GM18505 (cell line): ENCODE results near the gene TPCN2.

Source experiments
- ATAC-seq: cut with Tn5 transposase; IDR thresholded peaks from one replicate; pipeline ENCODE4 v1.9.1; 2021; ENCODE audit not compliant: unreplicated experiment
- POLR2A ChIP-seq: IDR thresholded peaks from 4 replicates; pipeline ENCODE4 v1.6.1; 2011; ENCODE audit warnings: borderline replicate concordance; ENCODE audit not compliant: insufficient read depth, insufficient read length; ENCODE audit errors: extremely low read depth

TPCN2 gene

DNA sequence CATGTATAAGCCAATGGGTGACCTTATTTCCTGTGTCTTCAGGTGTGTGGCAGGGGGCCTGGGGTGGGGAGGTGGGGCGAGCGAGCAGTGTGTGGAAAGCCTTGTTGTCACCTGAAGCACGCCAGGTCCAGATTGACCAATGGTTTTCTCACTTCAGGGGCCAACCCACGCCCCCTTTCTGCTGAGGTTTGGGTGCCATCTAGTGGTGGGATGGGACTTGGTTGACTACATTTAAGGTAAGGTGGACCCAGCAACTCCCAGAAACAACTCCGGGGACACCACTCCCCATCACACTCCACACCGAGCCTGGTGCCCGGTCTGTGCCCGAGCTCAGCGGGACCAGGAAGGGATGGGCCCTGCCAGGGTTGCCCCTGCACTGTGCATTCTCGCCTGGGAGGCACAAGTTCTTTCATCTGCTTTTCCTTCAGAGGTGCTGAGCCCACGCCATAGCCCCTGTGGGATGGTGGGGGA is 40.0 kb downstream of the TPCN2 start:
- no peak for ATAC-seq
- no peak for TF ChIP-seq POLR2A

DNA sequence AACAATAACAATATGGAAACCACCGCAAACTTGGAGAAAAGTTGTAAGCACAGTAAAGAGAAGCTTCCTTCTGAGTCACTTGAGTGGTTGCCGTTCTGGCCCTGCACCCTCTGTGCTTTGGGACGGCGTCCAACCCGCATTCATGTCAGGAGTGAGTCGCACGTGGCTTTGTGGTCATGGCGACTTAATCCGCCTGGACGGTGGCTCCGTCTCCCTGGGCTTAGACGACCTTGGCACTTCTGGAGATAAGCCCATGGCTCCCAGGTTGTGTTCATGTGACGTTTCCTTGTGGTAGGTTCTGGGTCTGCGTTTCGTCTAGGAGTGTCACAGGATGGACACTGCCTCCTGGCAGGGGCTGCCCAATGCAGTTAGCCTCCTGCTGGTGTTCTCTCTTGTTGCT is 40.5 kb downstream of the TPCN2 start:
- TF ChIP-seq POLR2A, result no peak
- no peak for ATAC-seq

DNA sequence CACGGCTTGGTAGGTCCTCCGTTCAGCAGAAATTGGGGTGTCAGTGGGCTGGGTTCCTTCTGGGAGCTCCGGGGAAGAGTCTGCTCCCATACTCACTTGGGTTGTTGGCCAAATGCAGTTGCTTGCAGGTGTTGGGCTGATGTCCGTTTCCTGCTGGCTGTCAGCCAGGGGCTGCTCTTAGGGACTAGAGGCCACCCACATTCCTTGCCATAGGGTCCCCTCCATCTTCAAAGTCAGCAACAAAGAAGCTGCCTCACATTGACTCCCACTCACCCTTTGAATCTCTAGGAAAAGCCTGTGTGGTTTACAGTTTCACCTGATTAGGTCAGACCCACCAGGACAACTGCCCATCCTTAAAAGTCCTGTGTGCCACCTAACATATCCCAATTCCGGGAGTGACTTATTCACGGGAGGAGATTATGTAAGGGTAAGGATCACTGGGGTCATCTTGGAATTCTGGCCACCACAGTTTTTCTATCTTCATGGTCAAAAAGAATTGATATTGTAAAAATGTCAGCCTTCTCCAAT is 43.0 kb downstream of the TPCN2 start:
- ATAC-seq, result no peak
- no peak for TF ChIP-seq POLR2A

DNA sequence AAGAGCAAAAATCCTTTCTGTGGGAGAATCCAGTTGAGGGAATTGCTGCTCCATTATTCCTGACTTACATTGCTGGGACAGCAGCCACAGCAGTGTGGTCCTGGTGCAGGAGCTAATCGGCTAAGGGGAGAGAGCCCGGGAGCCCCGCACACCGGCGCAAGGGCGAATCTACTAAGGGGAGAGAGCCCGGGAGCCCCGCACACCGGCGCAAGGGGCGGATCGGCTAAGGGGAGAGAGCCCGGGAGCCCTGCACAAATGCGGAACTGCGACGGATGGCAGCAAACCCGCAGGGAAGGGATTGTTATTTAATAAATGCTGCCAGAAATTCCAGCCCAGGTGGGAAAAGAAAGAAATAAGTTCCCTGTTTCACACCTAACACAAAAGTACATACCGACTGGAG is 43.5 kb downstream of the TPCN2 start:
- no peak for ATAC-seq

DNA sequence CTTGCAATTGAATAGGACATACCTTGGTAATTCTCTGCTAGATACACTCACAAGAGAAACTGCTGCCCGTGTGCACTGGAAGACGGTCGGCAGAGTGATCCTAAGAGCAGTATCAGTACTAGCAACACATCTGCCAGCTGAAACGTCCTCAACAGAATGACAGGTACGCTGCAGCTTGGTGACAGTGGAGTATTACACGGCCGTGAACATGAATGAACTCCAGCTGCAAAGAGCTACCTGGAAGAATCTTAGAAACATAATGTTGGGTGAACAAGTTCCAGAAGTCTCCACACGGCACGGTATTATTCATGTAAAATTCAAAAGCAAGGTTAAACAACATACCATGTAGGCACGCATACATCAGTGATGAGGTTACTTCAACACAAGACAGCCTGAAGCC is 44.4 kb downstream of the TPCN2 start:
- TF ChIP-seq POLR2A, result no peak
- no peak for ATAC-seq

More for the DNA sequence above, 43.5 kb downstream of the TPCN2 start:
- no peak for TF ChIP-seq POLR2A

- no peak for TF ChIP-seq POLR2A
- ATAC-seq, result no peak
These were observed 45.6 kb downstream of the TPCN2 start for GRCh38 chr11:69094111-69094914.

GRCh38 chr11:69094915-69095290 is 46.2 kb downstream of the TPCN2 start:
- no peak for TF ChIP-seq POLR2A
- no peak for ATAC-seq

DNA sequence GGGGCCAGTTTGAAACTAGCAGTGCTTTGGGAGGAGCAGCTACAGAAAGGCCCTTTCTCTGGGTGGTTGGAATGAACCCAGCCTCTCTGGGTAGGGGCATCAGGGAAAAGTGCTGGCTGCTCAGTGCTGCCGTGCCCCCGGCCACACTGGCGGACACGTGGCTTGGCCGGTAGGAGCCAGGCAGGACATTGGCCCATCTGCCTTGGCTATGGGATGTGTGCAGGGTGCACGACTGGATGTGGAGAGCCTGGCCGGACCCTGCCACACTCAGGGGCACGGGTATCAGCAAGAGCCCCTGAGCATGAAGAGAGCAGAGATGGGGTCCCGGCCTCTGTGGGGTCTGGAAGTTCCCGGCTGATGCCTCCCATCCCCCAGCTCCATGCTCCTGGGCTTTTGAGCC is 46.6 kb downstream of the TPCN2 start:
- TF ChIP-seq POLR2A, result no peak
- no peak for ATAC-seq

GRCh38 chr11:69096473-69096872 is 47.7 kb downstream of the TPCN2 start:
- no peak for ATAC-seq
- TF ChIP-seq POLR2A, result no peak

GRCh38 chr11:69097263-69097662 is 48.5 kb downstream of the TPCN2 start:
- ATAC-seq, result no peak
- TF ChIP-seq POLR2A, result no peak

DNA sequence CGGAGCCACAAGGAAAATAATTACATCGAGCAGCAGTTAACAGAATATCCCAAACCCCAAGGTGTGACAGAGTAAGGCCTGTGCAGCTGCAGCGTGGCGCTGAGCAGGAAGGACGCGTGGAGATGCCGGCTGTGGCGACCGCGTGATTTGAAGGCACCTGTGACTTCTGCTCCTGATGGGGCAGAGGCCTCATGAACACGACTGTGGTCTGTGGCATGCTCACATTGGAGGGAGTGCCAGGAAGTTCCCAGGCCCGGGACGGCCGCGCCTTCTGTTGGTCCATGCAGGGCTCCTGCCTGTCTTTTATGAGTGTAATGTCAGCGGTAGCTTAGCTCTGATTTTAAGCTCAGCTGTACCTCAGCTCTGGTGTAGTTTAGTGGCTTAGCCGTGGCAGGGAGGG is 50.4 kb downstream of the TPCN2 start:
- ATAC-seq, result no peak
- no peak for TF ChIP-seq POLR2A

GRCh38 chr11:69100454-69101114 is 51.9 kb downstream of the TPCN2 start:
- no peak for ATAC-seq
- no peak for TF ChIP-seq POLR2A

GRCh38 chr11:69101115-69101791 is 52.5 kb downstream of the TPCN2 start:
- no peak for ATAC-seq
- TF ChIP-seq POLR2A, result no peak
